PC-9 (cell line): Measurements from ENCODE around the gene SPINK4.

Experiments used
- CTCF ChIP-seq: fragments of 200-600 bp; sonication (generic); conservative IDR thresholded peaks from 2 replicates; pipeline ENCODE4 v1.6.1; 2017; ENCODE audit warnings: mixed run types, antibody characterized with exemption, mild to moderate bottlenecking, moderate library complexity
- EZH2 ChIP-seq: fragments of 200-600 bp; sonication (generic); IDR thresholded peaks from 2 replicates; pipeline ENCODE4 v1.8.0; 2017; ENCODE audit warnings: antibody characterized with exemption, low read depth

- no peak for TF ChIP-seq CTCF
- no peak for TF ChIP-seq EZH2
Measured at GRCh38 chr9:33239921-33240320, at the start of gene SPINK4.
